Endometrial microvascular endothelial cells (primary cell): Measurements from ENCODE around the gene ATAT1. TPM values are rescaled to one million over a fixed set of nuclear protein-coding genes. Genes with fewer than 3 reads are reported as not detected.

Source experiments
- in situ Hi-C: cut with HindIII; loops from 2 replicates; pipeline ENCODE4 v1.10.0; 2017; ENCODE audit warnings: low sequenced_read_pairs, low pct_unique_long_range_greater_than_20kb; ENCODE audit errors: inconsistent ontology term
- total RNA-seq: library from RNA; depleted of rRNA; stranded (reverse); fragments of >200 nt; gene quantifications from one replicate; pipeline ENCODE4 v1.2.3, GENCODE V29; 2015; ENCODE audit errors: inconsistent ontology term

Gene ATAT1
- total RNA-seq, 1 donor from 2014 or later = 4.1 TPM

DNA sequence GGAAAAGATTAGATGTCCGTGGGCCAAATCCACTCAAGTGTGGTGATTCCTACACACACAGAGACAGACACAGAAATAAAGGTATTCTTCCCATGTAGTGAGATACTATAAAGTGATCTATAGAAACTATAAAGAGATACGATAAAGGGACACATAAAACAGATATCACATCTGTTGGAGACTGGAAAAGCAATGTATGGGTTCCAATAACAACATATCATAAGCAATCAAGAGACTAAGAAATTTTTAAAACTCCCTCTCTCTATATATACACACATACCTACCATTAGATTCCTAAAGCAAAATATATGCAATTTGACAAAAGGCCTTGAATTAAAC is 14.8 kb upstream of the ATAT1 start:
- in situ Hi-C loops = no loop called here

DNA sequence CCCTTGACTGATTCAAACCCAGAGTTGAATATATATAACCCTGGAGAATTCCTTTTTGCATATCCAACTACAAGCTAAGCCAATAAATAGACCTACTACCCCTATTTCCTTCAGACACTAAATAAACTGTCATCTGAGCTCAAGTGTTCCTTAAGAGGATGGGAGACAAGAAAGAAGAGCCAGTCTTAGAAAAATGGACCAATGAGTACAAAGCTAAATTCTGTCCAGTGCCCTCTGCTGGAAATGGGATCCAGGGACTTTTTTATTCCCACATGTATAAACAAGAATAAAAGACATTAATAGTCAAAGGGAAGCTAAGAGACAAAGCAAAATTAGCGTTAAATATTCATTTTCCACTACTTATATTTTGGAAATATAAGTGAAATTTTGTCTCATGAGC is 14.5 kb upstream of the ATAT1 start:
- in situ Hi-C loops = no loop called here

DNA sequence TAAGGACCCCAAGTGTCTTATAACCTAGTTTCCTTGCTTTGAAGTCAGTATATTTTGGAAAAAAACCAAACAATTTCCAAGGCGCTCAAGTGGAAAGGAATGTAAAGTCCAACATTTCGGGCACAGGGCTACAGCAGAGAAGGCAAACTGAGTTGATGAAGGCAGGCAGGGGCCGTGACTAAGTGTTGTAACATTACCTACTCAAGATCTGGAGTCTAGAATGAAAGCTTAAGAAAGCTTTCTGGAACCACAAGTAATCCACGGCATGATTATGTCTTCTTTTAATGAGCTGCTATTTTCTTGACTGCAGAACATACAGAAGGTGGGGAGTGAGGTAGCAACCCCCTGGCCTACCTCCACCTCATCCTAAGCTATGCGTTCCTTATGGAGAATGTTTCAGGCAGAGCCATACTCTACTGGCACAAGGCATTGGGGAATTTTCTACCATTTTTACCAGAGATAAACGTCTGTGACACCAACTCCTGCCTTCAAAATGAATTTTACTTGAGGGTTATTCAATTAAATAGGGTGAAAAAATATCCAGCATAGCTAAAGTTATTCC is 13.9 kb upstream of the ATAT1 start:
- in situ Hi-C loops = no loop called here

DNA sequence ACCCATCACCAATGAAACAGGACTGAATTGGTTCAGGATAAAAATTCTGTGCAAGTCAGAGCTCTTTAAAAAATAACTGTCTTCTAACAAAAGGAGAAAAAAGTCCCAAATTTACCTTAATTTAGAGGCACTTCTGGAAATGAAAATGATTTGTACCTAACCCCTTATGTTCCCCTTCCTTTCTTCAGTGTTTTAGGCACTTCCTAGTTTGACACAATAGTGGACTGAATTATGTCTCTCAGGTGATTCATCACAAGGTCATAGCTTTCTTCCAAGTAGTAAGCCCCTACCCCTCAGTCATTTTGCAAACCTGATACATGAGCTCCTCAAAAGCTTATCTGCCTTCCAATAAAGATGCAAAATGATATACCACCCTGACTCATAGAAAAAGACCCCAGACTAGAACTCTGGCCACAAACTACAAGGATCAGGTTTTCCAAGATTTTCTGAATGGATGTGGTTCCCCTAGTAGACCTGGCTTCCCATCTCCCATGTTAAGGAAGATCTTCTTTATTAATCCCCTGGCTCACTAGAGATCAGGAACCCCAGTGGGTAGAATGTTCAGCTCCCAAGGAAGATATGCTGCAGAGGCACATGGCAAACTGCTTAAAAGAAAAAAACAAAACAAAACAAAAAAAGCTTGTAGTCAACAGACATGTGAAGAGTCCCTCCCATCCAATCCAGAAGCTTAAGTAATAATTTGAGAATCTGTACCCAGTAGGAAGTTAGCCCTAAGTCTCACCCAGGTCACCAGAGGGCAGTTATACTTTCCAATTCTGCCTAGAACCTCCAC is 13.2 kb upstream of the ATAT1 start:
- in situ Hi-C loops = no loop called here

DNA sequence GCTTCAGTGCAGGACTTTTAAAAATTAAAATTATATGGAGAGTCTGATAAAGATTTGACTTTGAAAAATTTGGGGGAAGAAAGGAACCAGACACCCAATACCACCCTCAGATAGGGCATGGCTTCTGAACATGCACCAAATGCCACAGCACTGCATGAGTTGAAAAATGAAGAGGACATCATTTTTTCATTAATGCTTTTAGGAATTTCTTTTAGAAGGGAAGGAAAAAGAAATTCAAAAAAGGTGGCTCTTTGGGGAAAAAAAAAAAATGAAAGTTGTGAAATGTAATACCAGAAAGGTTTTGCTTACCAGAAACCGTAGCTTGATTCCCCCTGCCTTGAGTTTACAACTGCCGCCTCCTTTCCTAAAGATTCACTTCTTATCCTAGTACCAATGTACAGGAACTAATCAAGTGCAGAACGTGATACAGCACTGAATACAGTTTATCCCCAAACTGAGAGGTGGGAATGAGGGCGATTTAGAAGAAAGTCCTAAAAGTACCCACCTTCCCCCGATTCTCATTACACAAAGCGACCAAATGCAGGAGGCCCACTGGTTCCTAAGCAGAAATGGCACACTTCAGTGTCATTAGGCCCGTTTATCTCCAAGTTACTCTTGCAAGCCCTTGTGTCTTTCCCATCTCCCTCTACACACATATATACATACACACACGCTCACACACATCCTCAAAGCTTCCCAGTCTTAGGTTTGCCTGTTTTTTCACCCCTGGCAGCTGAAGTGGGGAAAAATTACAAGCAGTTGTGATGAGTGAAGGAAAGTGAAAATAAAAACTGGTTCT is 12.4 kb upstream of the ATAT1 start:
- in situ Hi-C loops = no loop called here

DNA sequence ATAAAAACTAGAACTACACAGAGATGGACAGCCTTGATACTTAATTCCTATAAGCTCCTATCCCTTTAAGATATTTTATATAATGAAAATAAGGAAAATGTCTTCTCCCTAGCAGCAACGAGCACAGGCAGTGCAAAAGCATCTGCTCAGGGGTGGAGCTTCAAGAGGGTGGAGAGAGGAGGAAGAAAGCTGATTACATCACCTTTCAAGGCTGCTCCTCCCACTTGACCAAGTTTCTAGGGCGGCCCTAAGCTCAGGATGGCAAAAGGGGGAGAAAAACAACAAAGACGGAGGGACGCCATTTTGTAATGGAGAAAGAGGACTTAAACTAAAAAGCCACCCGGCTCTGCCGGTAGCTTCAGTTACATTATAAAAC is 11.8 kb upstream of the ATAT1 start:
- in situ Hi-C loops = no loop called here

DNA sequence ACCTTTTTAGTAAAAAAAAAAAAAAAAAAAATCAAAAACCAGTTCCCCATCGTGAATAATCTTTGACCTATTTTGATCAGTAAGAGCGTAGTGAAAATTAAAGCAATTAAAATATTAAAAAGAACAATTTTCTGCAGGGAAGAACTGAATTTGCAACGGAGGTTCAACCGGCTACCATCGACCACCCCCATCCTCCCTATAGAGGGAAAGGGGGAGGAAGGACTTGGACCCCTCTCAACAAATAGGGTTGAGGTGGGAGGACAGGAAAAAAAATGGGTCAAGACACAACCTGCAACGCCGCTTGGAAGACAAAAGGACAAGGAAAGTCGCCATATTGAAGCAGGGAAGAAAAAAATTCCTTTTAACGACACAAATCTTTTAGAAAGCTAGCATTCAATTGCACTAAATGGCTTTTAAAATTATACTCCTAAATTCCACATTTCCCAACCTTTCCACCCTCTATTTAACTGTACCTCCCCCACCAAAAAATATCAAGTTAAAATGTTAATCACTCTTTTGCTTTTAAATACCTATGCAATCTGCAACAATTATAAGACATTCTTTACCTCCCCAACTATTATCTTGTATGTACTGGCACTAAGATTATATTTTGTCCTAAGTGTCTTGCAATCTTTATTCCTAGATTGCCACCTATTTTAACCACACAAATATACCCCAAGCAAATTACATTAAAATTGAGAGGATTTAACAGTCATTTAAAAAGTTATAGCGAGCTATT is 11.3 kb upstream of the ATAT1 start:
- in situ Hi-C loops = no loop called here

DNA sequence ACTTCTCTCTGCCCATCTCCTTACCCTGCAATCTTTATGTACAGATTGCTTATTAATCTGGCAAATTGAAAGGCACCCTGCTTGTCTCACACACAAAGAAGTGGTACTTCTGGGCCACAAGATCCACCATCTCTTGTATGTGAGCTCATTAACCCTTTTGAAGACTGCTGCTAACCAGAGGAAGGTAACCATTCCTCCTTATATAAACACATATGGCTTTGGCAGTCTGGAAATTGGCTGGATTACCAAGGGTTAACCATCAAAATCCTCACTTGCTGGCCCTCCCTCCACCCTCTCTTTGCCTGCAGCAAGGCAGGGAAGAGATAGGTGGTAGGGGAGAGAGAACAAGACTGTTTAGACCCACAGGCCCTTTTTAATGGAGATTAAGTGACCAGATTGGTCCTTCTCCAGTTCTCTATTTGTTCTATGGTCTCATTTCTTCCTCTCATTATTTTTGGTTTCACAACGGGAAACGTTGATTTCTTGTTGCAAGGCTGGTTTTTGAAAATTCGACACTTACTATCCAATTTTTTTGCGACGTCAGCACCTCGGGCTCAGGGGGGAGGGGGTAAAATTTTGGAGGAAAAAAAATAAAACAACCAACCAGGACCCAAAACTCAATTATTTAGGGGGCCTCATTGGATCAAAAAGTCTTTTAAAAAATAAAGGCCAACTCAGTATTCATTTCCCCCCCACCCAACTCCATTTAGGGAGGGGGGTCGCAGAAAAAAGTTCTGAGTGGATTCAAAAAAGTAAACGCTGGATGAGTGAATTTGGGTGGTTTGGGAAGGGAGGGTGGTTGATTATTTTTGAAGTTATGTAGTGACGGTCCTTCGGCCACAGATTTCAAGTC is 10.5 kb upstream of the ATAT1 start:
- in situ Hi-C loops = no loop called here

DNA sequence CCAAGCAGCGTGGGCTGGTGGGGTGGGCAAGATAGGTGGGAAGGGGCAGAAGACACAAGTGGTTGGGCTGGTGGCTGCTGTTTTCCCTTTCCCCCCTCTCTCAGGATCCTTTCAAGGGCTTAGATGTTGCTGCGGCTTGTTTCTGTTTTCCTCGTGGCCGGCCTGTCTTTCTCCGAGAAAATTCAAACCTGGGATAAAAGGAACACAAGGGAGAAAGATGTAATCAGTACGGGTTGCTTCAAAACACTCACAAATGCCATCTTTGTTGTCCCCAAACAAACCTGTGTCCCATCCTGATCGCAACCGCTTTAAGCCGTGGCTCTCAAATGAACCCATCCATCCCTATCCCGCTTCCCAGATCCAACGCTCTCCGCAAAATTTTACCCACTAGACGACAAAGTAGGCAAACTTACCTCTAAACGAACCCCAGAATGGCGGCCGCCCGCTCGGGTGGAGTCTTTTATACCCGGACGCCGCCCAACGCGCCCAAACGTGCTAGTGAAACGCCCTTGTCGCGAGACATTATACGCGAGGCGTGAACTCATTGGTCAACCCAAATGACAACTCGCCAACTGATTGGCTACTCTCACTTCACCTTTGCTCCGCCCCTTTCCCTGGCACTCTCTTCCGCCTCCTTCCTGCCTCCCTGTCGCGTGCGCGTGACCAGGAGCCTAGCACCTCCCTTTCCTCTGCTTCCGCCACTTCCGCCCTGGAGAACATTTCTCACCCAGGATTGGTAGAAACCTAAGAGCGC is 9.7 kb upstream of the ATAT1 start, which contains the start of gene PPP1R10:
TSS of gene PPP1R10 (minus strand) at position 433 of the 754 bp plus-strand sequence. CDS start 7,299 bp downstream, outside the sequence.
- in situ Hi-C loops = no loop called here

DNA sequence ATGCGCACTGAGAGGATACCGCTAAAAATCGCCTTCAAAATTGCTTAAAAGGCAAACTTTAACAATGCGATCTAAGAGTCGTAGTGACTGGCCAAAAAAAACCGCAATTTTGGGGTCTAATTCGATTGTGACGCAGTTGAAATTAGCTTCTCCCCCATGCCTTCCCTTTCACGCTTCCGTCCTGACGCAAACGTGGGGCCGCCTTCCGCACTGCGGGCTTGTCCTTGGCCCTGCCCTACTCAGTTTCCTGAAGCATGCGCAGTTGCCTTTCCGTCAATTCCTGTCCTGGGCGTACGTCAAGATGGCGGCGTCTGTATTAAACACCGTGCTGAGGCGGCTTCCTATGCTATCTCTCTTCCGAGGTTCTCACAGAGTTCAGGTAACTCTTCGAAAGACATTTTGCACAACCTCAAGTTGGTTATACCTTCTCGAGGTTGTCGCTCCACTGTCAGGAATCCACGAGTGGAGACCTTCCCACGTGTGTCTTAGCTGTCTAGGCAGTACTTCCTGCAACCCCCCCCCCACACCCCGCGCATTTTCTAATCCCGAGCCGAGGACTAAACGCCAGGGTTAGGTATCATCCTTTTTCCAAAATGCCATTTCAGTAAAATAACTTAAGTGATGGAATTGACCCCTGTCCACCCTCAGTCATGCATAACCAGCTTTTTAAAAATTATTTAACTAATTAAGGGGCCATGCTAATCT is 9.0 kb upstream of the ATAT1 start, which contains the start of gene MRPS18B:
TSS of gene MRPS18B (plus strand) at position 276 of the 705 bp plus-strand sequence. CDS start at position 302, 26 bp downstream.
- in situ Hi-C loops = no loop called here

DNA sequence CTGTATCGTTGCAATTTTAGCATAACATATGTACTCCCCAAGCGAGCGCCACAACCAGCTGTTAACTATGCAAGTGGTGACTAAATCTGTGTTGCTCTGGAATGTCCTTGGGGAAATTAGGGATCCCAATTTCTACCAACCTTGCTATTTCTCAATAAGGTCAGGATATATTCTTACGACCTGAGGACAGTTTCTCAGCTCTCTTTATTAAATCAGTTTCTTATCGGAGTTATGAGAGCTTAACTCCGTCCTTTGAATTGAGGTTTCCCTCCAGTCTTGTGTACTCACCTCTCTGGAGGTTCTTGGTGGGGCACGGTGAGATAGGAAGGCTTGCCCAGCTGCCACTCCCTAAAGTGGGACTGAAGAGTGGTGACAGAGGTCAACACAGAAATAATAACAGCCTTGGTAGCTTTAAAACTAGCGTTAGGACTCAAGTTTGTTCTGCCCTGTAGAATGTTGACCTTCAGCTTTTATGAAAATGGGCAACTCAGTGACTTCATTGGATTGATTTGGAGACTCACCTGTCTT is 8.3 kb upstream of the ATAT1 start:
- in situ Hi-C loops = no loop called here

DNA sequence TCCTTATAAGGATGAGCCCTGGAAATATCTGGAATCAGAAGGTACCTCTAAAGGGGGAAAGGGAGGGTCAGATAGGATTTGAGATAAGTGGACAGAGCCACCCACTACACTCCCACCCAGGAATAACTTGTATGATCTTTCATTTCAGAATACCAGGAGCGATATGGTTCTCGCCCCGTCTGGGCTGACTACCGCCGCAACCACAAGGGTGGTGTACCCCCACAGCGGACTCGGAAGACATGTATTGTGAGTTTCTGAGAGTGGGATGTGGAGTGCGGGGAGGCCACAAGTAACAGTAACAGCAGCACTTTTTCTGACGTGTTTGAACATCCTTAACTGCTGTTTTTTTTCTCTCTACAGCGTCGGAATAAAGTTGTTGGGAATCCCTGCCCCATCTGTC is 7.1 kb upstream of the ATAT1 start:
- in situ Hi-C loops = no loop called here

DNA sequence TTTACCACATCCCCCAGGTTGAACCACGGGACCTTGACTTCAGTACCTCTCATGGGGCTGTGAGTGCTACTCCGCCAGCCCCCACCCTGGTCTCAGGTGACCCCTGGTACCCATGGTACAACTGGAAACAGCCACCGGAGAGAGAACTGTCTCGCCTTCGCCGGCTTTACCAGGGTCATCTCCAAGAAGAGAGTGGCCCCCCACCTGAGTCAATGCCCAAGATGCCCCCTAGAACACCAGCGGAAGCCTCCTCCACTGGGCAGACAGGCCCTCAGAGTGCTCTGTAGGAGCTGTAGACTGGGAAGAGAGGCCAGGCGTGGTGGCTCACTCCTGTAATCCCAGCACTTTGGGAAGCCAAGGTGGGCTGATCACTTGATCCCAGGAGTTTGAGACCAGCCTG is 1.2 kb upstream of the ATAT1 start:
- in situ Hi-C loops = no loop called here

DNA sequence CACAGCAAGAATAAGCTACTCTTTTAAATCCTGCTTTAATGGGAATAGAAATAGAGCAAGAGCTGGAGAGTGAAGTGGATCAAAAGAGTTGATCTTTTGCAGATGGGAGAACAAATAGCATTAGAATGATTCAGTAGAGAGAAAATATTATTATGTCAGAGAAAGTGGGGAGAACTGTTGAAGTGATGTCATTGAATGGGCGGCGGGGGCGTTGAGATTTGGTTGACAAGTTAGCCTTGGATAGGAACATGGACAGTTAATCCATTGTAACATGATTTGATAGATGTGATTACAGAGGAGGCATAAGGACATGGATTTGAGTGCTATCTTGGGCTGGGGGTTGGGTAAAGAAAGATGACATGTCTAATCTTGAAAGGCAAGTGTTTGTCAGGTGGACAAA is 9.2 kb downstream of the ATAT1 start:
- in situ Hi-C loops = no loop called here

DNA sequence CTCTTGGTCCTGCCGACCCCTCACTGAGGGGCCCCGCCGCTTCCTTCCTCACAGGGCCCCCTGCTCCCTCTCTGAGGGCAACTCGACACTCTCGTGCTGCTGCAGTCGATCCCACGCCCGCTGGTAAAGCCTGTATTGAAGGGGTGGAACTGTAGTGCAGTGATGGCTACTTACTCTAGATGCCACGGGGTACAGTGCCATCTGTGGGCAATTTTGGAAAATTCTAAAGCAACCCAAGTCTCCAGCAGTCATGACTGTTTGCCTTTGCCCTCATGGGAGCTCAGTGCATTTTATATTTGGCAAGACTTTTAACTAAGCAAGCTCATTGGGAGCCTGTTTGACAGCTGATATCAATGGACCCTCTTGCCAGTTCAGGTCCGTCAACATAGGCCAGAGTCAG is 13.8 kb downstream of the ATAT1 start:
- in situ Hi-C loops = no loop called here

DNA sequence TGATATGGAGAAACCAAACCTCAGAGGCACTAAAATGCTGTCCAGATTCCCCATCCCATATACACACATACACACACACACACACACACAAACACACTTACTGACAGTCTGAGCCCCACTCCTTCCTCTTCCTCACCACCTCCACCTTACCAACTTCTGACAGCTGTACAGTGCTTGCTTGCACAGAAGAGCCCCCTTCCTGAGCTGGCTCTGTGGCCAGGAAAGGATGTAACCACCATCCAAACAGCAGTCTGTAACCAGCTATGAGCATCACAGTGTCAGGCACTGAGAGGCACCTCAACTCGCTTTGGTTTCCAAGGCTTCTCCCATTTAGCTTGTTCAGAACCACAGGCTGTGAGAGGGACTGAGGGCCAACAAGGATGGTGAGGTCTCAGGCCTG is 14.4 kb downstream of the ATAT1 start:
- in situ Hi-C loops = no loop called here

DNA sequence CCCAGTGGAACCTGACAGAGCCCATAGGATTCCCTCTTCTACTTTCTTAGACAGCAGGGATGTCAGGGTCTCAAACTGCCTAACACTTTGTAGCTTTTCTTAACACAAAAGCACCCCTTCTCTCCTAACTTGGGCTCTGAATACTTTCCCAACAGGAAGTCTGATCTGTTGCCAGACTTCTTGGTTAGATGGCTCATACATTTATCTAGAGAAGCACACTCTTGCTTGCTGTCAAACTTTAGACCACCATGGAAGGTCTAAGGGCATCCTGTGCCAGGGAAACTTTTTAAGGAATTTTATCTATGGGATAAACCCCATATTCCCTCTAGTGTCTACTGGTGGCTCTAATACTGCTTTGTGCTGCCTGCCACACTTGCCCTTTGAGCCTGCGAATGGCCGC is 17.0 kb downstream of the ATAT1 start:
- in situ Hi-C loops = no loop called here
